Measurements from ENCODE around the gene CNN2. TPM values are rescaled to one million over a fixed set of nuclear protein-coding genes. Genes with fewer than 3 reads are reported as not detected.
A peak's percentile ranks its signal among the peaks of the same experiment; 100 is the strongest.

Gene CNN2
- total and polyA plus RNA-seq, 9 of the 15 experiments (the other 6 are each of a cell fraction or from before 2014, with no cell fraction given) = 12.1 to 174 (median 52.7) TPM

DNA sequence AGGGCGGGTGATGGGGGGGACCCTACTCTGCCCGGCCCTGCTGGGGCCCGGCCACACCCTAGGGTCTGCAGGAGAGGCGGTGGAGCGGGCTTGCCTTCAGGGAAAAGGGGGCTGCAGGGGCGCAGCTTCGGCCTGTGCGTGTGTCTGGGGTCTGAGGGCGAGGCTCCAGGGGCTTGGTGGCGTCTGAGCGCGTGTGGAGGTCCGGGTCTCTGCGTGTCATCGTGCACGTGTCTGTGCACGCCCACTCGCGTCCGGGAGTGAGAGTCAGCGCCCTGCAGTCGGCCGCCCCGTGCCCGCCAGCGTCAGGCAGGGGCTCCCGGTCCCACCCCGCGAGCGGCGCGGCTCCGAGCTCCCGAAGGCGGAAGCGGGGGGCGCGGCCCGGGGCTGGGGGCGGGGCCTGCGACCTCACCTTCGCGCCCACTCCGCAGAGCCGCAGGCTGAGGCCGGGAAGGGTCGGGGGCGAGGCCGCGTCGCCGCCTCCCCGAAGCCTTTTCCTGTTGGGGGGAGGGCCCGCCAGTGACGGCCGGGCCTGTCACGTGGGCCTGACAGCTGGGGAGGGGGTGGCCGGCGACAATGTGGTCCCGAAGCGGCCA, 40.4 kb downstream of the CNN2 start, which contains the start of gene ARHGAP45 (continued):
- TF ChIP-seq, protein P1, sequence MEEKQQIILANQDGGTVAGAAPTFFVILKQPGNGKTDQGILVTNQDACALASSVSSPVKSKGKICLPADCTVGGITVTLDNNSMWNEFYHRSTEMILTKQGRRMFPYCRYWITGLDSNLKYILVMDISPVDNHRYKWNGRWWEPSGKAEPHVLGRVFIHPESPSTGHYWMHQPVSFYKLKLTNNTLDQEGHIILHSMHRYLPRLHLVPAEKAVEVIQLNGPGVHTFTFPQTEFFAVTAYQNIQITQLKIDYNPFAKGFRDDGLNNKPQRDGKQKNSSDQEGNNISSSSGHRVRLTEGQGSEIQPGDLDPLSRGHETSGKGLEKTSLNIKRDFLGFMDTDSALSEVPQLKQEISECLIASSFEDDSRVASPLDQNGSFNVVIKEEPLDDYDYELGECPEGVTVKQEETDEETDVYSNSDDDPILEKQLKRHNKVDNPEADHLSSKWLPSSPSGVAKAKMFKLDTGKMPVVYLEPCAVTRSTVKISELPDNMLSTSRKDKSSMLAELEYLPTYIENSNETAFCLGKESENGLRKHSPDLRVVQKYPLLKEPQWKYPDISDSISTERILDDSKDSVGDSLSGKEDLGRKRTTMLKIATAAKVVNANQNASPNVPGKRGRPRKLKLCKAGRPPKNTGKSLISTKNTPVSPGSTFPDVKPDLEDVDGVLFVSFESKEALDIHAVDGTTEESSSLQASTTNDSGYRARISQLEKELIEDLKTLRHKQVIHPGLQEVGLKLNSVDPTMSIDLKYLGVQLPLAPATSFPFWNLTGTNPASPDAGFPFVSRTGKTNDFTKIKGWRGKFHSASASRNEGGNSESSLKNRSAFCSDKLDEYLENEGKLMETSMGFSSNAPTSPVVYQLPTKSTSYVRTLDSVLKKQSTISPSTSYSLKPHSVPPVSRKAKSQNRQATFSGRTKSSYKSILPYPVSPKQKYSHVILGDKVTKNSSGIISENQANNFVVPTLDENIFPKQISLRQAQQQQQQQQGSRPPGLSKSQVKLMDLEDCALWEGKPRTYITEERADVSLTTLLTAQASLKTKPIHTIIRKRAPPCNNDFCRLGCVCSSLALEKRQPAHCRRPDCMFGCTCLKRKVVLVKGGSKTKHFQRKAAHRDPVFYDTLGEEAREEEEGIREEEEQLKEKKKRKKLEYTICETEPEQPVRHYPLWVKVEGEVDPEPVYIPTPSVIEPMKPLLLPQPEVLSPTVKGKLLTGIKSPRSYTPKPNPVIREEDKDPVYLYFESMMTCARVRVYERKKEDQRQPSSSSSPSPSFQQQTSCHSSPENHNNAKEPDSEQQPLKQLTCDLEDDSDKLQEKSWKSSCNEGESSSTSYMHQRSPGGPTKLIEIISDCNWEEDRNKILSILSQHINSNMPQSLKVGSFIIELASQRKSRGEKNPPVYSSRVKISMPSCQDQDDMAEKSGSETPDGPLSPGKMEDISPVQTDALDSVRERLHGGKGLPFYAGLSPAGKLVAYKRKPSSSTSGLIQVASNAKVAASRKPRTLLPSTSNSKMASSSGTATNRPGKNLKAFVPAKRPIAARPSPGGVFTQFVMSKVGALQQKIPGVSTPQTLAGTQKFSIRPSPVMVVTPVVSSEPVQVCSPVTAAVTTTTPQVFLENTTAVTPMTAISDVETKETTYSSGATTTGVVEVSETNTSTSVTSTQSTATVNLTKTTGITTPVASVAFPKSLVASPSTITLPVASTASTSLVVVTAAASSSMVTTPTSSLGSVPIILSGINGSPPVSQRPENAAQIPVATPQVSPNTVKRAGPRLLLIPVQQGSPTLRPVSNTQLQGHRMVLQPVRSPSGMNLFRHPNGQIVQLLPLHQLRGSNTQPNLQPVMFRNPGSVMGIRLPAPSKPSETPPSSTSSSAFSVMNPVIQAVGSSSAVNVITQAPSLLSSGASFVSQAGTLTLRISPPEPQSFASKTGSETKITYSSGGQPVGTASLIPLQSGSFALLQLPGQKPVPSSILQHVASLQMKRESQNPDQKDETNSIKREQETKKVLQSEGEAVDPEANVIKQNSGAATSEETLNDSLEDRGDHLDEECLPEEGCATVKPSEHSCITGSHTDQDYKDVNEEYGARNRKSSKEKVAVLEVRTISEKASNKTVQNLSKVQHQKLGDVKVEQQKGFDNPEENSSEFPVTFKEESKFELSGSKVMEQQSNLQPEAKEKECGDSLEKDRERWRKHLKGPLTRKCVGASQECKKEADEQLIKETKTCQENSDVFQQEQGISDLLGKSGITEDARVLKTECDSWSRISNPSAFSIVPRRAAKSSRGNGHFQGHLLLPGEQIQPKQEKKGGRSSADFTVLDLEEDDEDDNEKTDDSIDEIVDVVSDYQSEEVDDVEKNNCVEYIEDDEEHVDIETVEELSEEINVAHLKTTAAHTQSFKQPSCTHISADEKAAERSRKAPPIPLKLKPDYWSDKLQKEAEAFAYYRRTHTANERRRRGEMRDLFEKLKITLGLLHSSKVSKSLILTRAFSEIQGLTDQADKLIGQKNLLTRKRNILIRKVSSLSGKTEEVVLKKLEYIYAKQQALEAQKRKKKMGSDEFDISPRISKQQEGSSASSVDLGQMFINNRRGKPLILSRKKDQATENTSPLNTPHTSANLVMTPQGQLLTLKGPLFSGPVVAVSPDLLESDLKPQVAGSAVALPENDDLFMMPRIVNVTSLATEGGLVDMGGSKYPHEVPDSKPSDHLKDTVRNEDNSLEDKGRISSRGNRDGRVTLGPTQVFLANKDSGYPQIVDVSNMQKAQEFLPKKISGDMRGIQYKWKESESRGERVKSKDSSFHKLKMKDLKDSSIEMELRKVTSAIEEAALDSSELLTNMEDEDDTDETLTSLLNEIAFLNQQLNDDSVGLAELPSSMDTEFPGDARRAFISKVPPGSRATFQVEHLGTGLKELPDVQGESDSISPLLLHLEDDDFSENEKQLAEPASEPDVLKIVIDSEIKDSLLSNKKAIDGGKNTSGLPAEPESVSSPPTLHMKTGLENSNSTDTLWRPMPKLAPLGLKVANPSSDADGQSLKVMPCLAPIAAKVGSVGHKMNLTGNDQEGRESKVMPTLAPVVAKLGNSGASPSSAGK (IDR thresholded peaks at IDR 0.05) = 0 out of 2 replicates have a peak, but pooled peaks have one; percentile 11
- TF ChIP-seq EGR1 (conservative IDR thresholded peaks at IDR 0.05) (peak; percentile 24; the same call in 1 of the 2 replicates), ZNF57 (CRISPR knock-in tag; IDR thresholded peaks at IDR 0.05) (no peak), ZBTB7A (IDR thresholded peaks at IDR 0.05; ENCODE audit: borderline replicate concordance, control insufficient read depth, low read depth, low read length) (peak; percentile 95), NBN (IDR thresholded peaks at IDR 0.05; ENCODE audit: low read depth) (no peak), ARID1B (IDR thresholded peaks at IDR 0.05) (no peak), RBFOX2 (IDR thresholded peaks at IDR 0.05; ENCODE audit: low read depth, low read length) (peak; percentile 39), TGIF2 (CRISPR knock-in tag; IDR thresholded peaks at IDR 0.05) (0 out of 2 replicates have a peak, but pooled peaks have one; percentile 17), ATF1 (CRISPR knock-in tag; IDR thresholded peaks at IDR 0.05) (no peak), ATF1 (tag; IDR thresholded peaks at IDR 0.05) (0 out of 2 replicates have a peak, but pooled peaks have one; percentile 14), FOXK1 (CRISPR knock-in tag; IDR thresholded peaks at IDR 0.05; ENCODE audit: borderline replicate concordance) (no peak), CBFA2T2 (conservative IDR thresholded peaks at IDR 0.05) (0 out of 2 replicates have a peak, but pooled peaks have one; percentile 26), ZBTB1 (CRISPR knock-in tag; IDR thresholded peaks at IDR 0.05; ENCODE audit: borderline replicate concordance, low read depth) (no peak), RBBP5 (IDR thresholded peaks at IDR 0.05; ENCODE audit: borderline replicate concordance, insufficient read depth, low read length, poor library complexity, severe bottlenecking) (peak; percentile 12), NEUROD1 (IDR thresholded peaks at IDR 0.05; ENCODE audit: borderline replicate concordance, low read depth, low read length, partially characterized antibody) (no peak), MAZ (CRISPR knock-in tag; conservative IDR thresholded peaks at IDR 0.05 in 1 of 2, IDR thresholded peaks at IDR 0.05 in 1 of 2) (peak in 1 of 2 experiments; percentile 50; a peak in 1 of 4 replicates), RAD51 (IDR thresholded peaks at IDR 0.05; ENCODE audit: borderline replicate concordance, low read depth) (peak; percentile 78), LCOR (CRISPR knock-in tag; IDR thresholded peaks at IDR 0.05) (no peak)
